Measurements from ENCODE around the gene RALGPS1.
A peak's percentile ranks its signal among the peaks of the same experiment; 100 is the strongest.

The RALGPS1 gene

DNA sequence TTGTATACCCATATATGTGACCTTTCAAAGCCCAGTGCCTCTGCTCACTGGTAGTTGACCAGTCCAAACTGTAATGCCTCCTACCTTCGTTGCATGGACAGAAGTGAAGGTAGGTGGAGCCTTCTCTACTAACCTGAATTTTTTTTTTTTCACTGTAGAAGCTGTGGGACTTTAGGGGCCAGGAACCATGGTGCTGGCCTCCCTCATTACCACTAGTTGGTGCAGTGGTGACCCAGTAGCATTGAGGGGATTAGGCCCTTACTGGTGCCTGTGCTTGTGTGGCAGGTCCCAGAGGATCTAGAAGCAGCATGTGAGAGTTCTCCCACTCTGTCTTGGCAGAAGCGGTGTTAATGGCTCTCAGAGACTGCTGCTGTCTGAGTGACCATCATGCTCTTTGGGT is 2.3 kb downstream of the RALGPS1 start:
- no peak for DNase-seq
- no peak overlapping the region for H3K9ac ChIP-seq (ENCODE audit: low read length)
- no peaks in the 10 kb centered on the region; the same call in 1 of the 2 replicates for H3F3A ChIP-seq (ENCODE audit: insufficient read depth, low read length)
- H3K9me3 ChIP-seq (replicated peaks; ENCODE audit: insufficient read depth, low read length), result no peaks in the 10 kb centered on the region
- H3K27ac ChIP-seq (ENCODE audit: low read length), result no peak overlapping the region
- no peak overlapping the region for H3K4me2 ChIP-seq (ENCODE audit: low read depth, low read length)
- peaks cover 8% of the 10 kb centered on the region; the same call in 1 of the 2 replicates for H3K4me1 ChIP-seq (ENCODE audit: low read length)
- H3K9me2 ChIP-seq (replicated peaks; ENCODE audit: insufficient read depth, low read length), result no peaks in the 10 kb centered on the region
- no peaks in the 10 kb centered on the region for H3K36me3 ChIP-seq (replicated peaks; ENCODE audit: insufficient read depth, low read length)
- H3K27me3 ChIP-seq (replicated peaks; ENCODE audit: insufficient read depth, low read length), result no peaks in the 10 kb centered on the region
- H2AFZ ChIP-seq (ENCODE audit: low read length), result no peak overlapping the region
- TF ChIP-seq CTCF (IDR thresholded peaks at IDR 0.05; ENCODE audit: low read length), result peak; percentile 11; the same call in 1 of the 2 replicates
- TF ChIP-seq EZH2phosphoT487 (IDR thresholded peaks at IDR 0.05; ENCODE audit: low read length), result no peak
- H4K20me1 ChIP-seq (ENCODE audit: insufficient read depth, low read length), result no peaks in the 10 kb centered on the region
- no peak overlapping the region for H3K4me3 ChIP-seq (ENCODE audit: low read length)
- H3K79me2 ChIP-seq (ENCODE audit: low read length), result peaks cover 57% of the 10 kb centered on the region

- TF ChIP-seq EZH2phosphoT487 (IDR thresholded peaks at IDR 0.05; ENCODE audit: low read length), result no peak
- no peak for TF ChIP-seq CTCF (IDR thresholded peaks at IDR 0.05; ENCODE audit: low read length)
- no peak for TF ChIP-seq EZH2 (optimal IDR thresholded peaks at IDR 0.05; ENCODE audit: low read depth, low read length)
- H3K9me2 ChIP-seq (replicated peaks; ENCODE audit: insufficient read depth, low read length), result no peaks in the 10 kb centered on the region
- no peak for DNase-seq
- no peaks in the 10 kb centered on the region for H3K27me3 ChIP-seq (replicated peaks; ENCODE audit: insufficient read depth, low read length)
- H3K79me2 ChIP-seq (ENCODE audit: low read length), result peaks cover 80% of the 10 kb centered on the region
- no peak overlapping the region for H3K27ac ChIP-seq (ENCODE audit: low read length)
- H3K36me3 ChIP-seq (replicated peaks; ENCODE audit: insufficient read depth, low read length), result no peaks in the 10 kb centered on the region
- H4K20me1 ChIP-seq (ENCODE audit: insufficient read depth, low read length), result no peaks in the 10 kb centered on the region
- H3K9me3 ChIP-seq (replicated peaks; ENCODE audit: insufficient read depth, low read length), result no peaks in the 10 kb centered on the region
- no peak overlapping the region for H2AFZ ChIP-seq (ENCODE audit: low read length)
- peaks cover 5% of the 10 kb centered on the region; the same call in 1 of the 2 replicates for H3K4me1 ChIP-seq (ENCODE audit: low read length)
- H3K4me2 ChIP-seq (ENCODE audit: low read depth, low read length), result no peak overlapping the region
- H3K9ac ChIP-seq (ENCODE audit: low read length), result no peak overlapping the region
- no peak overlapping the region for H3K4me3 ChIP-seq (ENCODE audit: low read length)
- no peaks in the 10 kb centered on the region; the same call in 1 of the 2 replicates for H3F3A ChIP-seq (ENCODE audit: insufficient read depth, low read length)
Measured at GRCh38 chr9:126919193-126919592, 4.6 kb downstream of the RALGPS1 start.

- Histone ChIP-seq H3K9me3 (replicated peaks; ENCODE audit: insufficient read depth, low read length) (no peaks in the 10 kb centered on the region), H3K4me3 (ENCODE audit: low read length) (no peak overlapping the region), H3F3A (ENCODE audit: insufficient read depth, low read length) (peaks cover 5% of the 10 kb centered on the region; the same call in 1 of the 2 replicates), H3K4me2 (ENCODE audit: low read depth, low read length) (peak overlapping the region; percentile 27), H3K36me3 (replicated peaks; ENCODE audit: insufficient read depth, low read length) (no peaks in the 10 kb centered on the region), H3K79me2 (ENCODE audit: low read length) (peaks cover 70% of the 10 kb centered on the region), H3K27me3 (replicated peaks; ENCODE audit: insufficient read depth, low read length) (no peaks in the 10 kb centered on the region), H3K4me1 (ENCODE audit: low read length) (peaks cover 15% of the 10 kb centered on the region), H3K9me2 (replicated peaks; ENCODE audit: insufficient read depth, low read length) (no peaks in the 10 kb centered on the region), H2AFZ (ENCODE audit: low read length) (no peak overlapping the region), H3K27ac (ENCODE audit: low read length) (peak overlapping the region; percentile 54; the same call in 1 of the 2 replicates), H4K20me1 (ENCODE audit: insufficient read depth, low read length) (no peaks in the 10 kb centered on the region), H3K9ac (ENCODE audit: low read length) (no peak overlapping the region)
- TF ChIP-seq CTCF (IDR thresholded peaks at IDR 0.05; ENCODE audit: low read length) (no peak), EZH2 (optimal IDR thresholded peaks at IDR 0.05; ENCODE audit: low read depth, low read length) (no peak), EZH2phosphoT487 (IDR thresholded peaks at IDR 0.05; ENCODE audit: low read length) (no peak)
- peak; percentile 53 for DNase-seq
Measured at GRCh38 chr9:126925876-126926275, 11.3 kb downstream of the RALGPS1 start.
